ENCODE results near the gene ERFE.
"Not testable (repeated sequence)": the region's sequence is repeated elsewhere in the genome, so short reads cannot be mapped to it uniquely, and the experiment has no call there.

ERFE gene

DNA sequence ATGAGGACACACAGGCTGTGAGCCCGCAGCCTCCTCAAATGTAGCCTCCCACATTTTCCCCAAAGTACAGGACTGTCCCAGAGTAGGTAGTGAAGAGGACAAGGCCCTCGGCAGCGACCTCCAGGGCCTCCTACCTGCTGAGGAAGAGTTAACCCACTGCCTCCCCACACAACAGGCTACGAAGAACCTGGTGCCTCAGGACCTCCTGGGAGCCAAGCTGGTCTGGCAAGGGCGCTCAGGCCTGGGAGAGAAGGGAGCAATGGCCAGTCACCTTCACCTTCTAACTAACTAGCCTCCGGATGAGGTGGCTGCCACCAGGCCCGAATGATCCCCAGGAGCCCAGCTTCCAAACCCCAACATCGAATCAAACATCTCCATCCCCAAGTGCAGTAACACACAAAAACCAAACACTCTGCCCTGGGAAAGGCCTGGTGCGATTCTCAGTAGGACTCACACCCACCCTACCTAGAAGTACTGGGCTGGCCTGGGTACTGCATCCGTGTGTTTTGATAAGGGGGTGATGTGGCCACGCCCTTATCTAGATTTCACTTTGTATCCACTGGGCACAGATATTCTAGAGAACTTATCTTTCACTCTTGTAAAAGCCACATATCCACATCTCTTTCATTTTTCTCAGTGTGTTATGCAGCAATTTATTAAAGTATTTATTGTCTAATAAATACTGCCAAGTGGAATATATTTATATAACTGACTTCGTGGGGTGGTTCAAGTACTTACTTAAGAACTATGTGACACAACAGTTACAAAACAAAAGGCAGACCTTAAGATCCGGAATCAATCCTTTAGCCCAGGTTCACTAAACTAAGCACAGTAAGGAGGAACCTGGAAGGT, 9.7 kb downstream of the ERFE start:
- DNase-seq (ENCODE audit: low read depth in 2 of 2): no peak

DNA sequence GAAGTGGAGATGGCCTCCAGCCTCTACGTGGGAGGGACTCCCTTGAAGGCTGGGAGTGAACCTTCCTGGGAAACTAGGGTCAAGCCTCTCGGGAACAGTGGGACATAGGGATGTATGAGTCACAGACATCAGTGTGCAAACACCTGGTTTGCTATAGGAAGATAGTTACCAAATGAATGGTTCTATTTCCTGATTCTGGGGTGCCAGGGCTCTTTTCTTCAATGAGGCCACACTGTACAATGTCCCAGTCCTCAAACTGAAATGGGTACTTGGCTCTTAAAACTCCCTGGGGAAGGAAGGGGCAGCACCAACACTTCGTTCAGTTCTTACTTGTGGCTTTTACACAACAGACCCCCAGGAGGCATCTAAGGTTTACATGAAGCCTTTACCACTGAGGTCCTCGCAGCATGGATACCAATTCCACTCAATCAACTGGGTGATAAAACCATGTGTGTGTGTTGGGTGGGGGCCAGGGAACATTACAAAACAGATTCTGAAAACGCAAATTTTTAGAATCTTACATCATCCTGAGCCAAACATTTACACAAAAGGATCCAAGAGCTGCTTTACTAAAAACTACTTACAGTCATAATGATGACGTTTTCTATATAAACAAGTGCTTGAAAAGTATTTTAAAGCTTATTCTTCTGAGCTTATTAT, 10.4 kb downstream of the ERFE start:
- no peak for DNase-seq (ENCODE audit: low read depth in 2 of 2)

- no peak for DNase-seq (ENCODE audit: low read depth in 2 of 2)
Measured at GRCh38 chr2:238169708-238170251, 11.0 kb downstream of the ERFE start.

- no peak for DNase-seq (ENCODE audit: low read depth in 2 of 2)
Measured at GRCh38 chr2:238170386-238171071, 11.8 kb downstream of the ERFE start.

DNA sequence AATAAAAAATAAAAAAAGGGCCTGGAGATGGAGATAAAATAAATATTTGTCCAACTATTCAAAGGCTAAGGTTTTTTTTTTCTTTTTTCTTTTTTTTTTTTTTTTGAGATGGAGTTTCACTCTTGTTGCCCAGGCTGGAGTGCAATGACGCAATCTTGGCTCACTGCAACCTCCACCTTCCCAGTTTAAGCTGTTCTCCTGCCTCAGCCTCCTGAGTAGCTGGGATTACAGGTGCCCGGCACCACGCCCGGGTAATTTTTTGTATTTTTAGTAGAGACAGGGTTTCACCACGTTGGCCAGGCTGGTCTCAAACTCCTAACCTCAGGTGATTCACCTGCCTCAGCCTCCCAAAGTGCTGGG, 12.3 kb downstream of the ERFE start:
- not testable (repeated sequence) for DNase-seq (ENCODE audit: low read depth in 2 of 2)

DNA sequence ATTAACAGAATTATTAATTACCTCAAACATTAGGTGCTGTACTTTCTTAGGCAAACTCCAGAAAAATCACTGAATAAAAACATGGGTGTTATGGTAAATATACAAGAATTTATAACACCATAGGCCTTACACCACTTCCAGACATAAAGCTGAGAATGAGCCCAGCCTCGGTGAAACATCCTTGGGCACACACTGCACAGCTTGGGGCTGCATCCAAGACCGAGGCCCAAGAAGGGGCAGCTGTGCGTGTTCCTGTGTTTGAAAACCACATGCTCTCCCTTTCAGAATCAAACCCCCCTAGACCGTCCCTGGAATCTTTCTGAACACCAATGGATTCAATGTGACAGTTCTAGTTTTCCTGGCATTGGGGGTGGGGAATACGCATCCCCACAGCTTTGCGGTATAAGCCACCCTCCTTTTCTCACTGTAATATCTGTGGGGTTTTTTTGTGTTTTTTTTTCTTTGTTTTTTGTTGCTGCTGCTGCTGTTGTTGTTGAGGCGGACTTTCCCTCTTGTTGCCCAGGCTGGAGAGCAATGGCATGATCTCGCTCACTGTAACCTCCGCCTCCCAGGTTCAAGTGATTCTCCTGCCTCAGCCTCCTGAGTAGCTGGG, 12.9 kb downstream of the ERFE start:
- no peak for DNase-seq (ENCODE audit: low read depth in 2 of 2)

- no peak for DNase-seq (ENCODE audit: low read depth in 2 of 2)
Measured at GRCh38 chr2:238172439-238172838, 13.7 kb downstream of the ERFE start.

- DNase-seq (ENCODE audit: low read depth in 2 of 2): no peak
Measured at GRCh38 chr2:238173692-238174091, 14.9 kb downstream of the ERFE start.

DNA sequence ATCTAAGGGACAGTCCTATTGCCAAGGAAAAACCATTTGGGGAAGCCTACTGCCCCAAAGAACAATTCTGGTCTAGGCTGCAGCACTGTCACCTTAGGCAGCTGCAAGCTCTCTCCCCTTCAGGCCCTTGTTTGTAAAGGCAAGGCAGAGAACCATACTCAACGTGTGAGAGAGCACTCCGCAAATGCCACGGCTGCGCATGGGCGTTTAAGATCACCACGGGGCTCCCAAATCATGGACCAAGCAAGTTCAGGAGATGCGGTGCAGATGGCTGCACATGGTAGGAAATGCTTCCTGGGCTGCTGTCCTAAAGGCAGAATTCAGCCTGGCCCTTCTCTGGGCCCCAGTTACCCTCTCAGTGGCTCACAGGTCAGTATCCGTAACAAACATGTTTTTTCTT, 15.5 kb downstream of the ERFE start:
- DNase-seq (ENCODE audit: low read depth in 2 of 2): no peak

DNA sequence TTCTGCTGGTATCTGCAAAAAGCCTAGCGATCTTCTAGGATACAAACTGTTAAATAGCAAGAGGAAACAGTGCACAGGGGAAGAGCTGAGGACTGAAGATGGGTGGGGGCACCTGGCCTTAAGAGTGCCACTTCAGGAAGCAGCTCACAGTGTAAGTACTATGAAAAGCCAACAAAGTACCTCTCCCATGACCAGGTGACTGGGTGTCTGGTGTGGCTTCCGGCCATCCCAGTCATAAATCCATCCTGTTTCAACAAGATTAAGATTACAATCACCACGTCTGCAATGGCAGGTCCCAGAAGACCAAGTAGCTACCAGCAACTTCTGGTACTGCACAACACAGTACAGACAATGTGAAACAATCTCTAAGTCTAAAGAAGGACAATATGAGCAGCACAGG, 15.9 kb downstream of the ERFE start:
- no peak for DNase-seq (ENCODE audit: low read depth in 2 of 2)

DNA sequence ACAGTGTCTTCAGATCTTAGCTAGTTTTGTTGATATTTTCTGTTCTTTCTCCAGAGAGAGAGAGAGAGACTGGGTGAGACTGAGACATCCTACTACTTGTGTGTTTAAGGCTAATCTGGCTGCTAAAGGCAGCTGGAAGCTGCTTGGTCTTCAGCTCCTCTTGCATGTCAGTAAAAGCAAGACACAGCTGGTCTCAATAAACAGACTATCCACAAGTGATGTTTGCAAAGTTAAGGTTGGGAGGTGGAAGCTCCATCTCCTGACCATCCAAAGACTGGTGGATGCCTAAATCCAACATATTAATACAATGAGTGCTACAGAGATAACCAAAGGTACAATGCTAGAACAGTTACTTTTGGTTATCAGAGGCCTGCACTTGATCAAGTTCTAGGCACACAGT, 17.8 kb downstream of the ERFE start:
- DNase-seq (ENCODE audit: low read depth in 2 of 2): no peak

DNA sequence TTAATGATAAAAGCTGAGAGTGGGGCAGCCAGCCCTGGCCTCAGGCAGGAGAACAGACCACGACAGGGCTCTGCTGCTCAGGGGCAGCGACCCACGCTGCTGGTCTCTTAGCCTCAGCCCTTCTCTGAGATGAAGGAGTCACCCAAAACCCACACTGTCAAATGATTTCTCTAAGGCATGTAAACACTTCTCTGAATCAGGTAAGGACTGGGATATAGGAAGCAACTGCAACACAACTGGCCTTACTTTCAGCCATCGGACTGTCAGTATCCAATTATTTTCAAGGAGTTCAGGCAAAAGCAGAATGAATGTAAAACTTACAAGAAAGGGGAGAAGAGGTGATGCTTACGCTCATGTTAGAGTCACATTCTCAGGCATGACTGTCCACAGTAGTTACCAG, 21.8 kb downstream of the ERFE start:
- DNase-seq (ENCODE audit: low read depth in 2 of 2): no peak

- no peak for DNase-seq (ENCODE audit: low read depth in 2 of 2)
Measured at GRCh38 chr2:238182362-238182761, 23.6 kb downstream of the ERFE start.

DNA sequence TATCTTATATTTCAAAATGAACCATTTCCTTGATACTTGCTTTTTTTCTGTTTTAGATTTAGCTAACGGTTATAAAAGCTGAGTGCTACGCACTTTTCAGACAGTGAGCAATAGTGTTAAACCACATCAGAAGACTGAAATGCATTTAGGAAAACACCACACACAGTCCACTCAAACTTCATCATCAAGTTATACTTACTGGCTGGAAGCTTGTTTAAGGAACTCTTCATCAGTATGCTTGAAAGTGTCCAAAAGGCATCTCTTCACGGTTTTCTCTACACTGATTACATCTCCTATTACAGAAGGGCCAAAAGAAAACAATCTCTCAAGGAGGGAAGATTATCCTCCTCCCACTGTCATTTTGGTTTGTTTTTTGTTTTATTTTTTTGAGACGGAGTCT, 25.1 kb downstream of the ERFE start:
- DNase-seq (ENCODE audit: low read depth in 2 of 2): no peak

GRCh38 chr2:238187618-238188548, 29.1 kb downstream of the ERFE start:
- DNase-seq (ENCODE audit: low read depth in 2 of 2): no peak

DNA sequence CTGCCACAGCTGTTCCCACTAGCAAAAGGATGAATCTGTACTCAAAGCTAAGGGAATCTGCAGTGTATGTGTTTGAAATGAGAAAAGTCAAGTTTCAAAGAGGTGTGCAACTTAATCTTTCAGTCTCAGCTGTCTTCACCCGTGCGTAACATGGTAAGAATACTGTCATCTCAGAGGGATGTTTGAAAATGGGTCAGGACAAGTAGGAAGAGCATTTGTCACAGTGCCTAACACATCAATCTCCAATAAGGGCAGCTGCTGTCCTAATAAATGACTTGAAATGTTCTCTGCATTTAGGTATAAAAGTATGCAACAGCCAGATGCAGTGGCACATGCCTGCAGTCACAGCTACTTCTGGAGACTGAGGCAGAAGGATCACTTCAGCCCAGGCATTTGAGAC, 31.7 kb downstream of the ERFE start:
- no peak for DNase-seq (ENCODE audit: low read depth in 2 of 2)

- DNase-seq (ENCODE audit: low read depth in 2 of 2): no peak
Measured at GRCh38 chr2:238202326-238203093, 43.7 kb downstream of the ERFE start.

DNA sequence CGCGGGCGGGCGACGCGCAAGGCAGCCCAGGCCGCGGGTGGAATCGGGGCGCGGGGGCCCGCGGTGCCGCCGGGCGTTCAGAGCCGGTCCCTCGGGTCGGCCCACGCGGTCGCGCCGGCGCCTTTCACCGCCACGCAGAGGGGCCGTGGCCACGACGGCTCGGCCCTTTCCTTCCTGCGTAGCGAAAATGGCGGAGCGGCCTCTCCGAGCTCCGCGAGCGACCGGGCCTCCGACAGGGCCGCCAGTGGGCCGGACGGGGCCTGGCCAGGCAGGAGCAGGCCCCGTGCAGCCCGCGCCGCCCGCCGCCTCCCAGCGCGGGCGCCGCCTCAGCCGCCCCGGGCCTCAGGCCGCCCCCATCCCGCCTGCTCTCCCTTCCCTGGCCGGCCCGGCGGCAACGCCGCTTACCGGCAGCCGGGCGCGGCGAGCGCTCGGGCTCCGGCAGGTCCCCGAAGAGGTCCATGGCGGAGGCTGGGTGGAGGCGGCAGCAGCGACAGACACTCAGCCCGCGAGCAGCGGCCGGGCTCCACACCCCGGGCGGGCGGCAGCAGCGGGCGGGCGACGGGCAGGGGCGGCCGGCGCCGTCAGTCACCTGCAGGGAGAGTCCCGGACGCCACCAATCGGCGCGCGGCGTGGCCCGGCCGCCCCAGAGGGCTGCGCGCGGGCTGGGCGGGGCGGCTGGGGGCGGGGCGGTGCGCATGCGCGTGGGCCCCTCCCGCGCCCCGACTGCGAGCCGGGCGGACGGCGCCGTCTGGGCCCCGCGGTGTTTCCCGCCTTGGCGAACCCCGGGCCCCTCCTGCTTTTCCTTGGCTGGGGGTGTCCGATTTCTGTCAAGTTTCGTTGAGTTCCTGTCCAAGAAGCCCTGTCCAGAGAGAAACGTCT, 44.6 kb downstream of the ERFE start, which contains the start of gene ILKAP:
Gene ILKAP (minus strand): TSS at position 602 of the 879 bp plus-strand sequence. CDS start 142 bp downstream, at position 460.
- DNase-seq (ENCODE audit: low read depth in 2 of 2): peak; percentile 85 to 87
